ENCODE results near the gene RIPOR2.
"Not testable (repeated sequence)": the region's sequence is repeated elsewhere in the genome, so short reads cannot be mapped to it uniquely, and the experiment has no call there.

Gene RIPOR2

GRCh38 chr6:24757611-24758010, 178.1 kb downstream of the RIPOR2 start:
- no peak for DNase-seq

DNA sequence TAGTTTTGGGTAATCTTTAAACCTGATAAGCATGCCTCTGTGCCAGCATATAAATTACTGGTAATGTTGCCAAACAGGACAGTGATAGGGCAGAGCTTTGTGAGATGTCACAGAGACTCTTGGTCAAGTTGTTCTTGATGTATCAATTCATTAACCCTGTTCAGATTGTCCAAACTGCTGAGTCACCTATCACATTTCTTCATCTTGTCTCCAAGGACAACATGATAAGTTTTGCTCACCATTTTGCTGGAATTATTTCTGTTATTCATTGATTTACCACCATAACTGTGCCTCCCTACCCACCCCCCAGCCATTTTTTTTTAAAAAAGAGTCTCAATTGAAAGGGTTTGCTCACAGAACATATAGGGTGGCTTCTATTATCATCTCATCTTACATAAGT, 180.5 kb downstream of the RIPOR2 start:
- no peak for DNase-seq

DNA sequence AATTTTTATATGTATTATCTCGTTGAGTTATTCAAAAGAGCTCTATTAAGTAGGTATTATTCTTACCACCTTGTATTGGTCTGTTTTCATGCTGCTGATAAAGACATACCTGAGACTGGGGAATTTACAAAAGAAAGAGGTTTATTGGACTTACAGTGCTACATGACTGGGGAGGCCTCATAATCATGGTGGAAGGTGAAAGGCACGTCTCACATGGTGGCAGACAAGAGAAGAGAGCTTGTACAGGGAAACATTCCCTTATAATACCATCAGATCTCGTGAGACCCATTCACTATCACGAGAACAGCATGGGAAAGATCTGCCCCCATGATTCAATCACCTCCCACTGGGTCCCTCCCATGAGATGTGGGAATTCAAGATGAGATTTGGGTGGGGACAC, 181.4 kb downstream of the RIPOR2 start:
- not testable (repeated sequence) for DNase-seq

All from NCI-H1694 (cell line).